ENCODE results near the gene SSBP3. TPM values are rescaled to one million over a fixed set of nuclear protein-coding genes. Genes with fewer than 3 reads are reported as not detected.

The SSBP3 gene
- polyA plus RNA-seq, 1 donor (not counting 4 experiments of a cell fraction or from before 2014, with no cell fraction given) = 16.9 TPM

DNA sequence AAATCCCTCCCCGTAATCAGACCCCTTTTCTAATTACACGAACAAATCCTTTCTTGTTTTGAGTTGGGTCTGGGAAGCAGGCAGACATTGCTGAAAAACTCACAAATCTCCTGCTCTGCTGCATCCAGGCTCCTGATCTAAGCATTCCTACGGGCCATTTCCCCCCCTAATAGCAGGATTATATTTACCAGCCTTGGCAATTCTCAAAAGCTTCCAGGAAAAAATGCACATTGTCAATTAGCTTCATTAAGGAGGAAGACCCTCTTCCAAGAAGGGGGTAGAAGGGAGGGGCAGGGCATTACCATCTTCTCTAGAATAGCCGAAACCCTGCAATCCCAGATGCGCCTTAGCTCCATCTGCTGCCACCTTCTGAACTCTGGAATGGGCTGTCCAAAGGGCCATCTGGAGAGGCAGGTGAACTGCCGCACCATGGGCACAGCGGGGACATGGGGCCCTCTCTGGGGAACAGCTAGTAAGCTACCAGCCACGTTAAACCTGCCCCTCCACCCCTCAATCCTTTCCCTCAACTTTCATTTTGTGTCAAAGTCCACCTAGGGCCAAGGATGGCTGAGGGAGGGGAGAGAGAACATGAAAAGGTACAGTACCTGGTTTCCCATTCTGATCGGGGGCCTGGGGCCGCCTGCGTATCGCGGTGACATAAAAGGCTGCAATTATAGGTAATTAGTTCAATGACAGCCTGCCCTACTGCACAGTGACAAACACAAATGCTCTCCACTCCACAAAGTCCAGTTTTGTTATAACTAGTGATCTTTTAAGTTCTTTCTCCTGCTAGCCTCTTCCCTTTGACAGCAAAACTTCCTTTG lies 149.5 kb downstream of the SSBP3 start:
- Histone ChIP-seq H3K27ac (ENCODE audit: control insufficient read depth, insufficient read depth, low read length) (no peak overlapping the region), H3K36me3 (ENCODE audit: control insufficient read depth in 2 of 2, extremely low read depth in 1 of 2, insufficient read depth in 2 of 2, low read length in 2 of 2) (peaks cover 0 to 1% of the 10 kb centered on the region in 2 experiments), H3K9ac (ENCODE audit: control insufficient read depth, extremely low read depth, insufficient read depth, low read length) (no peak overlapping the region), H2AFZ (ENCODE audit: control insufficient read depth, low read length) (no peak overlapping the region), H3K4me3 (ENCODE audit: control insufficient read depth in 2 of 3, extremely low read depth in 1 of 3, insufficient read depth in 2 of 3, low read depth in 1 of 3, low read length in 3 of 3) (no peak overlapping the region), H3K4me1 (ENCODE audit: control insufficient read depth, extremely low read depth, insufficient read depth, low read length) (peaks cover 19% of the 10 kb centered on the region), H3K27me3 (ENCODE audit: control insufficient read depth, extremely low read depth, insufficient read depth, low read length) (no peaks in the 10 kb centered on the region), H4K20me1 (ENCODE audit: control insufficient read depth, extremely low read depth, insufficient read depth, low read length) (peaks cover 10% of the 10 kb centered on the region), H3K9me3 (ENCODE audit: control insufficient read depth, low read depth, low read length) (no peaks in the 10 kb centered on the region), H3K4me2 (ENCODE audit: control insufficient read depth, extremely low read depth, insufficient read depth, low read depth, low read length) (no peak overlapping the region), H3K79me2 (ENCODE audit: control insufficient read depth, insufficient read depth, low read length) (no peaks in the 10 kb centered on the region), H3K9me1 (ENCODE audit: control insufficient read depth, extremely low read depth, insufficient read depth, low read length) (peaks cover 3% of the 10 kb centered on the region)
- dilution Hi-C loops (cut with MboI; ENCODE audit: extremely low pct_ligation_motif_present, low sequenced_read_pairs) = no loop called here
- DNase-seq (ENCODE audit: low read depth, low spot score) (no peak), FAIRE-seq (no peak)
- TF ChIP-seq EZH2 (IDR thresholded peaks at IDR 0.05; ENCODE audit: low read length) = no peak
- TF ChIP-seq, protein P1, sequence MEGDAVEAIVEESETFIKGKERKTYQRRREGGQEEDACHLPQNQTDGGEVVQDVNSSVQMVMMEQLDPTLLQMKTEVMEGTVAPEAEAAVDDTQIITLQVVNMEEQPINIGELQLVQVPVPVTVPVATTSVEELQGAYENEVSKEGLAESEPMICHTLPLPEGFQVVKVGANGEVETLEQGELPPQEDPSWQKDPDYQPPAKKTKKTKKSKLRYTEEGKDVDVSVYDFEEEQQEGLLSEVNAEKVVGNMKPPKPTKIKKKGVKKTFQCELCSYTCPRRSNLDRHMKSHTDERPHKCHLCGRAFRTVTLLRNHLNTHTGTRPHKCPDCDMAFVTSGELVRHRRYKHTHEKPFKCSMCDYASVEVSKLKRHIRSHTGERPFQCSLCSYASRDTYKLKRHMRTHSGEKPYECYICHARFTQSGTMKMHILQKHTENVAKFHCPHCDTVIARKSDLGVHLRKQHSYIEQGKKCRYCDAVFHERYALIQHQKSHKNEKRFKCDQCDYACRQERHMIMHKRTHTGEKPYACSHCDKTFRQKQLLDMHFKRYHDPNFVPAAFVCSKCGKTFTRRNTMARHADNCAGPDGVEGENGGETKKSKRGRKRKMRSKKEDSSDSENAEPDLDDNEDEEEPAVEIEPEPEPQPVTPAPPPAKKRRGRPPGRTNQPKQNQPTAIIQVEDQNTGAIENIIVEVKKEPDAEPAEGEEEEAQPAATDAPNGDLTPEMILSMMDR (optimal IDR thresholded peaks at IDR 0.05 in 1 of 3, IDR thresholded peaks at IDR 0.05 in 1 of 3, conservative IDR thresholded peaks at IDR 0.05 in 1 of 3; ENCODE audit: extremely low read depth in 1 of 3, insufficient read depth in 2 of 3, low read length in 3 of 3) = no peak

DNA sequence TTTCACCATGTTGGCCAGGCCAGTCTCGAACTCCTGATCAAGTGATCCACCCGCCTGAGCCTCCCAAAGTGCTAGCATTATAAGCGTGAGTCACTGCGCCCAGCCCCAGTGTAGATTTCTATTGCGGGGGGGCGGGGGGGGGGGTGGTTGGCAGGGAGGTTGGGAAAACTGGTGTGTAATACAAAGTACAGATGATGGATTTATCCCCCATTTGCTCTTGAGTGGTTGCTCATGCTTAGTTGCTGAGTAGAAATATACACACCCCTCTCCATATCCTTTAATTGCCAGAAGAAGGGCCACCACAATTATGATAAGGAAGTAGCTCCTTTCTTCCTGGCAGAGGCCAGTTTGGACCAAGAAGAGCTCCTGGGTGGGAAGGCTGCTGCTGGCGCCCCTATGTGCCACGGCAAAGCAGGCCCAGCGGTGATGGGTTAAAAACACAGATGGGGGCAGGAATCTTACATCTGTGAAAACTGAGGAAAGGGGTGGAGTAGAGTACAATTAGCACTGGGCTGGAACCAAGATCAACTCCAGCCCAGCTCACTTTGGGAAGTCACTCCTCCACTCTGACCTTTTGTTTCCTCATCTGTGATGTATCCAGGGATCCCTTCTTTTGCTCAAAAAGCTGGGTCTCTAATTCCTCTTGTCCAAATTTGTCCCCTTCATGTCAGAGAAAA lies 151.0 kb downstream of the SSBP3 start:
- H3K36me3 ChIP-seq (ENCODE audit: control insufficient read depth in 2 of 2, extremely low read depth in 1 of 2, insufficient read depth in 2 of 2, low read length in 2 of 2) = peaks cover 4% of the 10 kb centered on the region in 2 experiments
- DNase-seq (ENCODE audit: low read depth, low spot score) = no peak
- no peak overlapping the region for H2AFZ ChIP-seq (ENCODE audit: control insufficient read depth, low read length)
- TF ChIP-seq, protein P1 (optimal IDR thresholded peaks at IDR 0.05 in 1 of 3, IDR thresholded peaks at IDR 0.05 in 1 of 3, conservative IDR thresholded peaks at IDR 0.05 in 1 of 3; ENCODE audit: extremely low read depth in 1 of 3, insufficient read depth in 2 of 3, low read length in 3 of 3) = no peak
- no peak for TF ChIP-seq EZH2 (IDR thresholded peaks at IDR 0.05; ENCODE audit: low read length)
- peaks cover 3% of the 10 kb centered on the region for H3K9me1 ChIP-seq (ENCODE audit: control insufficient read depth, extremely low read depth, insufficient read depth, low read length)
- H3K9me3 ChIP-seq (ENCODE audit: control insufficient read depth, low read depth, low read length) = no peaks in the 10 kb centered on the region
- H3K27me3 ChIP-seq (ENCODE audit: control insufficient read depth, extremely low read depth, insufficient read depth, low read length) = no peaks in the 10 kb centered on the region
- dilution Hi-C loops (cut with MboI; ENCODE audit: extremely low pct_ligation_motif_present, low sequenced_read_pairs) = no loop called here
- H3K4me1 ChIP-seq (ENCODE audit: control insufficient read depth, extremely low read depth, insufficient read depth, low read length) = peaks cover 19% of the 10 kb centered on the region
- H3K9ac ChIP-seq (ENCODE audit: control insufficient read depth, extremely low read depth, insufficient read depth, low read length) = no peak overlapping the region
- H3K27ac ChIP-seq (ENCODE audit: control insufficient read depth, insufficient read depth, low read length) = no peak overlapping the region
- peaks cover 10% of the 10 kb centered on the region for H4K20me1 ChIP-seq (ENCODE audit: control insufficient read depth, extremely low read depth, insufficient read depth, low read length)
- H3K4me2 ChIP-seq (ENCODE audit: control insufficient read depth, extremely low read depth, insufficient read depth, low read depth, low read length) = no peak overlapping the region
- no peak overlapping the region for H3K4me3 ChIP-seq (ENCODE audit: control insufficient read depth in 2 of 3, extremely low read depth in 1 of 3, insufficient read depth in 2 of 3, low read depth in 1 of 3, low read length in 3 of 3)
- FAIRE-seq = no peak
- no peaks in the 10 kb centered on the region for H3K79me2 ChIP-seq (ENCODE audit: control insufficient read depth, insufficient read depth, low read length)
